Activated CD8-positive, alpha-beta T cell treated with anti-CD3 and anti-CD28 coated beads, Interleukin-2, amount 10 ng/mL, durations not matched to agents 7 days and 5 days (primary cell): Measurements from ENCODE around the gene RERE. TPM values are rescaled to one million over a fixed set of nuclear protein-coding genes. Genes with fewer than 3 reads are reported as not detected.
"Not testable (repeated sequence)": the region's sequence is repeated elsewhere in the genome, so short reads cannot be mapped to it uniquely, and the experiment has no call there.

ENCODE experiments used
- ATAC-seq: fragments of 150-1000 bp; cut with Tn5 transposase; one replicate; pipeline ENCODE4 v1.10.0; 2021; ENCODE audit warnings: moderate library complexity
- CTCF ChIA-PET: fragments of 350-600 bp; sonication (Branson Sonifier 250); formaldehyde crosslinking; loops from one replicate; lab custom pipeline; 2021; ENCODE audit warnings: antibody characterized with exemption; lab: Charles Lee
- POLR2A ChIA-PET: fragments of 350-600 bp; sonication (Branson Sonifier 250); formaldehyde crosslinking; loops from one replicate; lab custom pipeline; 2021; ENCODE audit warnings: antibody characterized with exemption; lab: Charles Lee
- DNase-seq: peaks from one replicate; pipeline ENCODE4 v3.0.0-alpha.2; 2020
- H3K27ac Mint-ChIP-seq: one replicate; pipeline ENCODE4 v1.8.0; 2021; ENCODE audit warnings: mild to moderate bottlenecking, mixed read lengths
- H3K27me3 Mint-ChIP-seq: one replicate; pipeline ENCODE4 v1.8.0; 2021; ENCODE audit warnings: low read depth, mixed read lengths
- H3K36me3 Mint-ChIP-seq: one replicate; pipeline ENCODE4 v1.8.0; 2021; ENCODE audit warnings: low read depth, mixed read lengths
- H3K4me1 Mint-ChIP-seq: one replicate; pipeline ENCODE4 v1.8.0; 2021; ENCODE audit warnings: low read depth, mixed read lengths
- H3K4me3 Mint-ChIP-seq: one replicate; pipeline ENCODE4 v1.8.0; 2021; ENCODE audit warnings: mild to moderate bottlenecking, mixed read lengths
- H3K9me3 Mint-ChIP-seq: one replicate; pipeline ENCODE4 v1.8.0; 2022; ENCODE audit warnings: mixed read lengths; ENCODE audit not compliant: insufficient read depth
- total RNA-seq, 2 experiments: library from RNA; stranded (reverse); gene quantifications; one replicate each; pipeline ENCODE4 v1.2.3, GENCODE V29; 2021

RERE gene
- total RNA-seq, 2 experiments from 2014 or later = 37.4 to 44.7 TPM

- ChIA-PET POLR2A (no interaction called here), CTCF (interaction anchor here (0.6 to 4.2 kb wide), 4 partner anchors 9 to 165 kb away, joined by 3 to 35 read pairs (median 5); no protein-coding TSS in a partner anchor)
- H3K36me3 Mint-ChIP-seq = no peaks in the 10 kb centered on the region
- peaks cover 9% of the 10 kb centered on the region for H3K27me3 Mint-ChIP-seq
- ATAC-seq (no peak), DNase-seq (no peak)
- H3K27ac Mint-ChIP-seq = no peak overlapping the region
- H3K4me3 Mint-ChIP-seq = no peak overlapping the region
- no peaks in the 10 kb centered on the region for H3K9me3 Mint-ChIP-seq
- H3K4me1 Mint-ChIP-seq = no peaks in the 10 kb centered on the region
Observed at GRCh38 chr1:8839990-8840389, 22.6 kb upstream of the RERE start.

GRCh38 chr1:8835941-8836643 lies 18.7 kb upstream of the RERE start:
- Mint-ChIP-seq H3K36me3 (no peaks in the 10 kb centered on the region), H3K27ac (no peak overlapping the region), H3K4me3 (no peak overlapping the region), H3K9me3 (no peaks in the 10 kb centered on the region), H3K4me1 (no peaks in the 10 kb centered on the region), H3K27me3 (peaks cover 7% of the 10 kb centered on the region)
- DNase-seq (no peak), ATAC-seq (no peak)
- ChIA-PET CTCF (no interaction called here), POLR2A (interaction anchor here (0.6 kb wide), 1 partner anchor 717 kb away, joined by 3 read pairs; no protein-coding TSS in a partner anchor)

GRCh38 chr1:8831340-8831739 lies 13.9 kb upstream of the RERE start:
- ChIA-PET CTCF (interaction anchor here (1.2 to 1.5 kb wide), 2 partner anchors 19 to 174 kb away, joined by 3 to 5 read pairs; no protein-coding TSS in a partner anchor), POLR2A (no interaction called here)
- ATAC-seq (no peak), DNase-seq (no peak)
- Mint-ChIP-seq H3K36me3 (no peaks in the 10 kb centered on the region), H3K4me1 (peaks cover 13% of the 10 kb centered on the region), H3K4me3 (no peak overlapping the region), H3K27me3 (peaks cover 6% of the 10 kb centered on the region), H3K27ac (no peak overlapping the region), H3K9me3 (no peaks in the 10 kb centered on the region)

- H3K27me3 Mint-ChIP-seq, H3K9me3 Mint-ChIP-seq, H3K27ac Mint-ChIP-seq, H3K36me3 Mint-ChIP-seq, POLR2A ChIA-PET, H3K4me3 Mint-ChIP-seq, ATAC-seq, DNase-seq: not testable (repeated sequence)
- CTCF ChIA-PET = interaction anchor here (1.5 kb wide), 1 partner anchor 19 kb away, joined by 5 read pairs; no protein-coding TSS in a partner anchor
- peaks cover 13% of the 10 kb centered on the region for H3K4me1 Mint-ChIP-seq
Observed at GRCh38 chr1:8830732-8831131, 13.3 kb upstream of the RERE start.

- ATAC-seq (no peak), DNase-seq (no peak)
- Mint-ChIP-seq H3K27me3 (peaks cover 13% of the 10 kb centered on the region), H3K4me1 (peaks cover 13% of the 10 kb centered on the region), H3K27ac (no peak overlapping the region), H3K9me3 (no peaks in the 10 kb centered on the region), H3K4me3 (no peak overlapping the region), H3K36me3 (no peaks in the 10 kb centered on the region)
- CTCF ChIA-PET = no interaction called here
- POLR2A ChIA-PET = no interaction called here
Observed at GRCh38 chr1:8825985-8826481, 8.6 kb upstream of the RERE start.

GRCh38 chr1:8823295-8823664 lies 5.8 kb upstream of the RERE start:
- Mint-ChIP-seq H3K36me3 (no peaks in the 10 kb centered on the region), H3K4me1 (peaks cover 3% of the 10 kb centered on the region), H3K27me3 (peaks cover 13% of the 10 kb centered on the region), H3K4me3 (no peak overlapping the region), H3K27ac (no peak overlapping the region), H3K9me3 (no peaks in the 10 kb centered on the region)
- ChIA-PET CTCF (interaction anchor here (0.5 to 5.5 kb wide), 2 partner anchors 26 to 150 kb away, joined by 3 to 26 read pairs; no protein-coding TSS in a partner anchor), POLR2A (no interaction called here)
- ATAC-seq (no peak), DNase-seq (no peak)

GRCh38 chr1:8822373-8823294 lies 5.2 kb upstream of the RERE start:
- POLR2A ChIA-PET = no interaction called here
- H3K9me3 Mint-ChIP-seq = no peaks in the 10 kb centered on the region
- CTCF ChIA-PET = interaction anchor here (0.5 to 5.5 kb wide), 2 partner anchors 26 to 149 kb away, joined by 3 to 26 read pairs; no protein-coding TSS in a partner anchor
- no peaks in the 10 kb centered on the region for H3K36me3 Mint-ChIP-seq
- no peak overlapping the region for H3K4me3 Mint-ChIP-seq
- DNase-seq (no peak), ATAC-seq (no peak)
- H3K27me3 Mint-ChIP-seq = peaks cover 13% of the 10 kb centered on the region
- no peak overlapping the region for H3K27ac Mint-ChIP-seq
- H3K4me1 Mint-ChIP-seq = peaks cover 6% of the 10 kb centered on the region

- ChIA-PET CTCF (interaction anchor here (0.8 to 5.5 kb wide), 5 partner anchors 28 to 806 kb away, joined by 3 to 26 read pairs (median 3); no protein-coding TSS in a partner anchor), POLR2A (interaction anchor here (0.9 kb wide), 1 partner anchor 41 kb away, joined by 3 read pairs; no protein-coding TSS in a partner anchor)
- no peak overlapping the region for H3K4me3 Mint-ChIP-seq
- ATAC-seq = no peak
- H3K27ac Mint-ChIP-seq = no peak overlapping the region
- H3K4me1 Mint-ChIP-seq = peaks cover 12% of the 10 kb centered on the region
- no peak for DNase-seq
- no peaks in the 10 kb centered on the region for H3K9me3 Mint-ChIP-seq
- peaks cover 4% of the 10 kb centered on the region for H3K36me3 Mint-ChIP-seq
- peaks cover 13% of the 10 kb centered on the region for H3K27me3 Mint-ChIP-seq
Observed at GRCh38 chr1:8821084-8821483, 3.6 kb upstream of the RERE start.

GRCh38 chr1:8818789-8819188 lies 1.3 kb upstream of the RERE start:
- POLR2A ChIA-PET, H3K36me3 Mint-ChIP-seq, ATAC-seq, DNase-seq, H3K9me3 Mint-ChIP-seq, H3K27ac Mint-ChIP-seq, CTCF ChIA-PET: not testable (repeated sequence)
- Mint-ChIP-seq H3K27me3 (peaks cover 10% of the 10 kb centered on the region), H3K4me1 (peaks cover 34% of the 10 kb centered on the region), H3K4me3 (peak overlapping the region; percentile 13)

- H3K9me3 Mint-ChIP-seq = no peaks in the 10 kb centered on the region
- ChIA-PET CTCF (no interaction called here), POLR2A (interaction anchor here (2.1 kb wide), 1 partner anchor 115 kb away, joined by 8 read pairs; no protein-coding TSS in a partner anchor)
- DNase-seq (no peak), ATAC-seq (no peak)
- H3K36me3 Mint-ChIP-seq = peaks cover 4% of the 10 kb centered on the region
- H3K4me1 Mint-ChIP-seq = peaks cover 34% of the 10 kb centered on the region
- H3K27me3 Mint-ChIP-seq = peaks cover 9% of the 10 kb centered on the region
- H3K4me3 Mint-ChIP-seq = peak overlapping the region; percentile 83
- H3K27ac Mint-ChIP-seq = peak overlapping the region; percentile 73
Observed at GRCh38 chr1:8818325-8818775, 910 bp upstream of the RERE start.

- peaks cover 4% of the 10 kb centered on the region for H3K36me3 Mint-ChIP-seq
- POLR2A ChIA-PET = interaction anchor here (0.6 to 2.1 kb wide), 6 partner anchors 18 to 291 kb away, joined by 3 to 8 read pairs (median 4); partner anchors contain the start of gene ENO1
- H3K9me3 Mint-ChIP-seq = no peaks in the 10 kb centered on the region
- H3K27ac Mint-ChIP-seq = peak overlapping the region; percentile 87
- peak overlapping the region; percentile 84 for H3K4me3 Mint-ChIP-seq
- CTCF ChIA-PET = interaction anchor here (2.1 to 2.6 kb wide), 2 partner anchors 32 to 188 kb away, joined by 9 to 16 read pairs; no protein-coding TSS in a partner anchor
- peaks cover 37% of the 10 kb centered on the region for H3K4me1 Mint-ChIP-seq
- peaks cover 7% of the 10 kb centered on the region for H3K27me3 Mint-ChIP-seq
- DNase-seq = peak; percentile 28
- peak; percentile 29 for ATAC-seq
Observed at GRCh38 chr1:8816831-8817411, 519 bp downstream of the RERE start.
